IPS-18a (cell line): Measurements from ENCODE around the gene CAPN8.

Source experiments
- H3K27ac ChIP-seq: one replicate; pipeline ENCODE4 v1.5.1; 2013; ENCODE audit warnings: low read length
- H3K27me3 ChIP-seq: one replicate; pipeline ENCODE4 v1.6.1; 2013; ENCODE audit warnings: mild to moderate bottlenecking, low read length; ENCODE audit not compliant: control insufficient read depth, insufficient read depth
- H3K36me3 ChIP-seq: one replicate; pipeline ENCODE4 v1.6.1; 2013; ENCODE audit warnings: low read depth, low read length; ENCODE audit not compliant: control insufficient read depth
- H3K4me1 ChIP-seq: one replicate; pipeline ENCODE4 v1.6.1; 2013; ENCODE audit warnings: low read depth, low read length; ENCODE audit not compliant: control insufficient read depth
- H3K4me3 ChIP-seq: one replicate; pipeline ENCODE4 v1.5.1; 2013; ENCODE audit warnings: low read length
- H3K9ac ChIP-seq: one replicate; pipeline ENCODE4 v1.6.1; 2013; ENCODE audit warnings: mild to moderate bottlenecking, low read length, moderate library complexity
- H3K9me3 ChIP-seq: one replicate; pipeline ENCODE4 v1.6.1; 2013; ENCODE audit warnings: low read depth, low read length; ENCODE audit not compliant: control insufficient read depth

The CAPN8 gene

DNA sequence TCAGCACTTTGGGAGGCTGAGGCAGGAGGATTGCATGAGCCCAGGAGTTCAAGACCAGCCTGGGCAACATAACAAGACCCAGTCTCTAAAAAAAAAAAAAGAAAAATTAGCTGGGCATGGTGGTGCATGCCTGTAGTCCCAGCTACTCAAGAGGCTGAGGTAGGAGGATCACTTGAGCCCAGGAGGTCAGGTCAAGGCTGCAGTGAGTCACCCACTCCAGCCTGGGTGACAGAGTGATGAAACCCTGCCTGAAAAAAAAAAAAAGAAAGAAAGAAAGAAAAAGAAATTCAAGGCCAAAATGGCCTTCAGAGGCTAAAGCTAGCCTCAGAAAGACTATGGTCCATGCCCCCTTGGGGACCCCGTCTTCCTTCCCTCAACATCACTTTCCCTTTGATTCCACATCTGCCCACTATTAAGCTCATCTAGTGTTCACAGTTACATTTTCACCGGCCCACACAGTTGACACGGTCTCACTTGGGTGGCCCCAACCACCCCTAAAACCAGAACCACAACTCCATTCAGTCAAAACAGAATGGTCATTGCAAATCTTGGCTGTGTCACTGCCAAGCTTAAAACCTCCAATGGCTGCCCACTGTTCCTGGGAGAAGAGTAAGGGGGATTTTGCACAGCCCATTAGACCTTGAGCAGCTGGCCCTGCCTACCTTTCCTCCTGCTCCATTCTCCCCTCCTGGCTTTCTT, 2.1 kb upstream of the CAPN8 start:
- Histone ChIP-seq H3K4me1 (no peaks in the 10 kb centered on the region), H3K27ac (no peak overlapping the region), H3K36me3 (no peaks in the 10 kb centered on the region), H3K27me3 (no peaks in the 10 kb centered on the region), H3K9me3 (no peaks in the 10 kb centered on the region), H3K4me3 (no peak overlapping the region), H3K9ac (no peak overlapping the region)

DNA sequence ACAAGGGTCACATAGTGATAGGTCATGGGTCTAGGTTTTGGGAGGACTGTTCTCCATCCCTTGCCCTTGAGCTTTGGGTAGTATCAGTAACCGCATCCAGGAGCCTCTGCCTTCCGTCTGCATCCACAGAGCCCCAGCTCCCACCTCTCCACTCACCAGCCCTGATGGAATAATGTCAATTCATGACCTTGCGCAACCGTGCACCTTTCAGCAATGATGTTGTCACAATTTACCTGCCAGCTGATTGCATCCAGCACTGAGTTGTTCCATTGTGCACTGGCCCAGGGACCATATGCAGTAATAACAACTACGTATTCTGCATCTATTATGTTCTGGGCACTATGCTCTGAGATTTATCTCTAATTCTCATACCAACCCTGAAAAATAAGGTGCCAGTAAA, 1.4 kb downstream of the CAPN8 start:
- Histone ChIP-seq H3K9me3 (no peaks in the 10 kb centered on the region), H3K36me3 (no peaks in the 10 kb centered on the region), H3K4me3 (no peak overlapping the region), H3K4me1 (no peaks in the 10 kb centered on the region), H3K9ac (no peak overlapping the region), H3K27me3 (no peaks in the 10 kb centered on the region), H3K27ac (no peak overlapping the region)

DNA sequence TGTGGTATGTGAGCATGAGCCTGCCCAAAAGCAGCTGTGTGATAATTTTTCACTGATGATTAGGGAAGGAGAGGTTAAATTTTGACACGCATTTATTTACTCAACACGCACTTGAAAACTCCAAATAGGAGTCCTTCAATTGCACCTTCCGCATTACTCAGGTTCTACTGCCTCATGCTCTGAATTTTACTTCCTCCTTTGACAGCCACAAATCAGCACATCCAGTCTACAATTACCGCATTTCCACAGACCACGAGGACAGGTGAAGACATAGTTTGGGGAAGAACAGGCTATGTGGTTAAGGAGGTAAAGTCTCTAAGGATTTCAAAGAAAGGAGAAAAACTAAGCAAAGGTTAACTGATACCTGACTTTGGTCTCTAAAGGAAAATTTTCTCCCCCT, 2.6 kb downstream of the CAPN8 start:
- Histone ChIP-seq H3K9me3 (no peaks in the 10 kb centered on the region), H3K4me3 (no peak overlapping the region), H3K36me3 (no peaks in the 10 kb centered on the region), H3K4me1 (no peaks in the 10 kb centered on the region), H3K9ac (no peak overlapping the region), H3K27me3 (no peaks in the 10 kb centered on the region), H3K27ac (no peak overlapping the region)

DNA sequence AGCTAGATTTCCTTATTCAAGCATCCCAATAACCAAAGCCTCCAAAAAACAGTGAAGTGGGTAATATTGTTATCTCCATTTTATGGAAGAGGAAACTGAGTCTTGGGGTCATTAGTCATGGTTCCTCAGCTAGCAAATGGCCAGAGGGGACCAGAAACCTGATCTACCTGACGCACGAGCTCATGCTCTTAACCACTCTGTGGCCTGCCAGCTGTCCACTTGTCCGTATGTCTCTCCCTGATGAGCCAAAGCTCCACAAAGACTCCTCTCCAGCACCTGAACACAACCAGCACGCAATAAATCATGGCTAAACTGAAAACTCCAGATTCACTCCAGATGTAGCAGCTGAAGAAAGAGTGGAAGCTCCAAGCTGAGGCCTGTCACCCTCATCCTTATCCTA, 5.8 kb downstream of the CAPN8 start:
- no peaks in the 10 kb centered on the region for H3K36me3 ChIP-seq
- no peak overlapping the region for H3K27ac ChIP-seq
- no peak overlapping the region for H3K4me3 ChIP-seq
- H3K9ac ChIP-seq: no peak overlapping the region
- no peaks in the 10 kb centered on the region for H3K9me3 ChIP-seq
- no peaks in the 10 kb centered on the region for H3K4me1 ChIP-seq
- no peaks in the 10 kb centered on the region for H3K27me3 ChIP-seq

DNA sequence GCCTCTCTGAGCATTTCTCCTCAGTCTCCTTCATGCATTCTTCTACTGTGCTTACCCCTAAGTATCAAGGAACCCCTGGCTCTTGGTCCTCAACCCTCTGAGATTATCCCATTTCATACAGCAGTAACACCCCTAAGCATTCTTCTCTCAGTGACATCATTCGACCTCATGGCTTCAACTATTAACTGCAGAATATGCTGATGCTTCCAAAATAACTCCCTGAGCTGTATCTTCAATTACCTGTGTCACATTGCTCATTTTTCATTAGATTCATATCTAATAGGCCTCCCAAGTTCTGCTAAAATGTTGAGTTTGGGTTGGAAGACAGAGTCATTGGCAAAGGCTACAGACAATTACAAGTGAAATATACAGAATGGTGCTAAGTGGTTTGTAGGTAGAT, 7.5 kb downstream of the CAPN8 start:
- no peak overlapping the region for H3K4me3 ChIP-seq
- H3K9ac ChIP-seq: no peak overlapping the region

DNA sequence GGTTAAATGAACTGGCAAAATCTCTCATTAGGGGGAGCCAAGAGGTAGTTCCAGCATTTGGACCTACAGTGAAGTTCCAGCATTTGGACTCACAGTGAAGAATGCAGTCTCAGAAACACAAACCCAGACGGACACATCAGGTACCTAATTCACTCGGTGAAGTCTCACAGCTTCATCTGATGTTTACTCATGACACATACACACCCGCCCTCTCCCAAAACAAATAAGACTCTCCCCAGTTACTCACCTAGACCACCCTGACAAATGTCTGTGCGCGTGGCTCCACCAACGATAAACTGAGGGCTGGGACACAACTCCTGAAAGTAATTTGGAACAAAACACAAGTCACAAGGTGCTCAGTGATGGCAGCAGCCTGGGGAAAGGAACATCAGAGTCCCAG, 11.4 kb downstream of the CAPN8 start:
- no peaks in the 10 kb centered on the region for H3K9me3 ChIP-seq
- no peak overlapping the region for H3K27ac ChIP-seq
- no peaks in the 10 kb centered on the region for H3K27me3 ChIP-seq
- no peak overlapping the region for H3K9ac ChIP-seq
- no peak overlapping the region for H3K4me3 ChIP-seq
- H3K4me1 ChIP-seq: peaks cover 13% of the 10 kb centered on the region
- H3K36me3 ChIP-seq: no peaks in the 10 kb centered on the region

More for the DNA sequence above, 7.5 kb downstream of the CAPN8 start:
- H3K27me3 ChIP-seq: no peaks in the 10 kb centered on the region
- H3K9me3 ChIP-seq: no peaks in the 10 kb centered on the region
- no peaks in the 10 kb centered on the region for H3K36me3 ChIP-seq
- peaks cover 7% of the 10 kb centered on the region for H3K4me1 ChIP-seq
- no peak overlapping the region for H3K27ac ChIP-seq

DNA sequence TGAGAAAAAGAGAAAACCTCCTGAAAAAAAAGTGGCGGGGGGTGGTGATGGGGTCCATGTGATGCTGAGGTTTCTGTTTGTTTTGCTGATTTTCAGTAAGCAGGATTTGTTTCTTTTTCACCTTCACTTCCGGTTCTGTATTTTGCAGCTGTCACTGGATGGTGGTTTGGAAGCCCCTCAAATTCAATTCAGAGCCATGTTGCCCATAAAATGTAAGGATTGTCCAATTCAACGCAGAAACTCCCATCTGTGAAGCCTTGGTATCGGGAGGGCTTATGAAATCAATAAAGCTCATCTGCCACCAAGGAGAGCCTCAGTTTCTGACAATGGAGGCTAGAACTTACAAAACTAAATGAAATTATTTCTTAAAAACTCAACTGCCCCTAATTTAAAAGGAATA, 12.1 kb downstream of the CAPN8 start:
- no peaks in the 10 kb centered on the region for H3K27me3 ChIP-seq
- no peaks in the 10 kb centered on the region for H3K9me3 ChIP-seq
- no peak overlapping the region for H3K9ac ChIP-seq
- no peaks in the 10 kb centered on the region for H3K36me3 ChIP-seq
- H3K27ac ChIP-seq: no peak overlapping the region
- no peak overlapping the region for H3K4me3 ChIP-seq
- peaks cover 15% of the 10 kb centered on the region for H3K4me1 ChIP-seq

DNA sequence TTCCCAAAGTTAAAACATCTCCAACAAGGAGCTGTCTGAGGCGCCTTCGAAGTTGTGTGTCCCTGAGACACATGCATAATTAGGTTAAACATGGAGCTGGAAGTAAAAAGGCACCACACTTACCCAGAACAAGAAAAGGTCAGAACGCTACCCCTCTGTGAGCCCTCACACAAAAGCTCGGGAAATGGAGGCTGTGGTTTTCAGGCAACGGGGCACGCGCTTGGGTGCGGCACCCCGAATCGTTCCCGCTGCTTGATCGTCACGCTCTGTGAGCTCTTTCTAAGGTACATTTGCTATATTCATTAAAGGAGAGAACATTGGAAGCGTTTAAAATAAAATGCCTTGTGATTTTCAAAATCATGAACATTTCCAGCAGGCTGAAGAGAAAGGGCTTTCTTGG, 12.5 kb downstream of the CAPN8 start:
- Histone ChIP-seq H3K36me3 (no peaks in the 10 kb centered on the region), H3K9me3 (no peaks in the 10 kb centered on the region), H3K4me1 (peaks cover 19% of the 10 kb centered on the region), H3K27ac (no peak overlapping the region), H3K9ac (no peak overlapping the region), H3K4me3 (no peak overlapping the region), H3K27me3 (no peaks in the 10 kb centered on the region)

DNA sequence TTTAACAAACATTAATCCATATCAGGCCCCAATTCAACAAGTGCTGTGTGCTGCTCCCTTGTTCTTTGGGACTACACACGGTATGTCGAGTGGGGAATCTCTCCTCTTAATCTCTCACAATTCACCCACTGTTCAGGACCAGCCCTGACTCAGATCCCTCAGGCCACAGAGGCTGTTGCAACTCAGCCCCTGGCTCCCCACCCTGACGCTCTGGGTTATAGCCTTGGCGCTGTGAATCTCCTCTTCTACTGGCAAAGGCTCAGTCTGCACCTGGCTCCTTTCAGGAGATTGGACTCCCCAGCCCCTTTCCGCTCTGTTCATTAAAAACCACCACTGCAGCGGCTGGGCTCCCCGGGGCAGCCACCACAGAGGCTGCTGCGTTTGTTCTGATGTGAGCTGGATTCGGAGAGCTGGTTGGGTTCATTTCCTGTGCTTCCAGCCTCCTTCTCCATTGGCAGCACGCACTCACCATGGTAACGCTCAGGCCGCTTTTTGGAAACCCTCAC, 13.0 kb downstream of the CAPN8 start:
- Histone ChIP-seq H3K27me3 (no peaks in the 10 kb centered on the region), H3K4me1 (peaks cover 24% of the 10 kb centered on the region), H3K27ac (no peak overlapping the region), H3K9me3 (no peaks in the 10 kb centered on the region), H3K9ac (no peak overlapping the region), H3K36me3 (no peaks in the 10 kb centered on the region), H3K4me3 (no peak overlapping the region)

DNA sequence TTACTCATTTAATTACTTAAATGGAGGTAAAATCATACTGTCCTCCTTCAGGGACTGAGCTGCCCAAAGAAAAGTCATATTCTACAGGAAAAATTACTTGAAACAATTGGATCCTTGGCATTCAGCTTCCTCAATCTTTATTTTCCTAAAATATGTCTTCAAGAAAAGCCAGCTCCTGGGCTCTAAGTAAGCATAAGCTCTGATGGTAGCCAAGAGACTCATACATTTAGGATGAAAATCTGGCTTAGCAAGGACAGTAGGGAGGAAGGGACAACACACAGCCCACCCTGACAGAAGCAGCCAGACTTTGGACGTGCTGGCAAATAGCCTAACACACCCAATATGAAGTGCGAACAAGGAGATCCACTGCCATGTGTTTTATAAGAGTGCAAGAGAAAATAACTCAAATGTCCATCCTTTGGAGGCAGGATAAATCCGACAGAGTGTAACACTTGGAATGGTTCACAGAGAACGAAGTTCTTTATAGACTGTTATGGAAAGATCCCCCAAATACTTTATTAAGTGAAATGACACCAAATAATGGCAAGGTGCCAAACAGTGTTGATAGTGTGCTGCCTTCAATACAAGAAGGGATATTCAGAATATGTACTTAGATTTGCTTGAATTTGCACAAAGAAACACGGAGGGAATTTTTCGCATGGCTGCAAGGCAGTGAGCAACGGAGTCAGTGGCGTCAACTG, 14.1 kb downstream of the CAPN8 start:
- no peaks in the 10 kb centered on the region for H3K9me3 ChIP-seq

DNA sequence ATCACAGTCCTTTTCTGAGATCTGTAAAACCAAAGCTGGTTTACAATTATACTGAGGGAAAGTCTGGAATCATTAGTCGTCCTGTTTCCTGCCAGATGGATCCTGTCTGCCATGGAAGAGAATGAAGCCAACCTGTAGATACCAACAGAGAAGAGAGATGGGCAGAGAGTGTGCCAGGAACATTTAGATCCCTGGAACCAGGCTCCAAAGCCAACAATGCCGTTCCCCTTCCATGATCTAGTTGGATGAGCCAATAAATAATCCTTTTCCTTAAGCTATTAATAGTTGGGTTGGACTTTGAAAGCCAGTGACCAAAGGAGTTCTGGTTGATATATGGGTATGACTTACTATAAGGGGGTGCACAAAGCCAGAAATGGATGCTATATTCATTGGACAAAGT, 15.0 kb downstream of the CAPN8 start:
- Histone ChIP-seq H3K4me1 (peaks cover 35% of the 10 kb centered on the region), H3K9ac (no peak overlapping the region), H3K27me3 (no peaks in the 10 kb centered on the region), H3K36me3 (no peaks in the 10 kb centered on the region), H3K9me3 (no peaks in the 10 kb centered on the region), H3K4me3 (no peak overlapping the region), H3K27ac (no peak overlapping the region)

More for the DNA sequence above, 14.1 kb downstream of the CAPN8 start:
- no peak overlapping the region for H3K9ac ChIP-seq
- H3K27ac ChIP-seq: no peak overlapping the region
- H3K4me3 ChIP-seq: no peak overlapping the region
- no peaks in the 10 kb centered on the region for H3K27me3 ChIP-seq
- H3K36me3 ChIP-seq: no peaks in the 10 kb centered on the region
- peaks cover 35% of the 10 kb centered on the region for H3K4me1 ChIP-seq

DNA sequence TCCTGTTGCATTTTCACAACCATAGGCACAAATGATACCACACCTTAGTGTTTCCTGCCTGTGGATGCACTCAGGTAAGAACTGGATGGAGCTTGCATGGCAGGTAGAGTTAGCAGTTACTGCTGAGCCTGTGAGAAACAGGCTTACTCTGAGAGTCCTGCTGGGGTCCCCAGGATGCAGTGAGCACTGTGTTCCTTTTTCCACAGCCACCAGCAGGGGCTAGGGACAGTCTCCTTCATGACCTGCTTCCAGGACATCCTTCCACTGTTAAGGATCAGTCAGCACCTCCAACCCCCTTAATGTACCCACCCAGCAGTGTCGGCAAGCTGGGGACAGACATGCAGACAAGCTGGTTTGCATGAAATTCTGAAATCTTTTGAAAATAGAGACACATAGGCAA, 16.3 kb downstream of the CAPN8 start:
- Histone ChIP-seq H3K27ac (no peak overlapping the region), H3K9ac (no peak overlapping the region), H3K27me3 (no peaks in the 10 kb centered on the region), H3K36me3 (no peaks in the 10 kb centered on the region), H3K4me3 (no peak overlapping the region), H3K4me1 (peaks cover 35% of the 10 kb centered on the region), H3K9me3 (no peaks in the 10 kb centered on the region)
